ENCODE data around the gene CHCHD2. TPM values are rescaled to one million over a fixed set of nuclear protein-coding genes. Genes with fewer than 3 reads are reported as not detected.
"Not testable (repeated sequence)": the region's sequence is repeated elsewhere in the genome, so short reads cannot be mapped to it uniquely, and the experiment has no call there.

CHCHD2 gene
- total and polyA plus RNA-seq, 2 donors from 2014 or later = 261 to 763 TPM

DNA sequence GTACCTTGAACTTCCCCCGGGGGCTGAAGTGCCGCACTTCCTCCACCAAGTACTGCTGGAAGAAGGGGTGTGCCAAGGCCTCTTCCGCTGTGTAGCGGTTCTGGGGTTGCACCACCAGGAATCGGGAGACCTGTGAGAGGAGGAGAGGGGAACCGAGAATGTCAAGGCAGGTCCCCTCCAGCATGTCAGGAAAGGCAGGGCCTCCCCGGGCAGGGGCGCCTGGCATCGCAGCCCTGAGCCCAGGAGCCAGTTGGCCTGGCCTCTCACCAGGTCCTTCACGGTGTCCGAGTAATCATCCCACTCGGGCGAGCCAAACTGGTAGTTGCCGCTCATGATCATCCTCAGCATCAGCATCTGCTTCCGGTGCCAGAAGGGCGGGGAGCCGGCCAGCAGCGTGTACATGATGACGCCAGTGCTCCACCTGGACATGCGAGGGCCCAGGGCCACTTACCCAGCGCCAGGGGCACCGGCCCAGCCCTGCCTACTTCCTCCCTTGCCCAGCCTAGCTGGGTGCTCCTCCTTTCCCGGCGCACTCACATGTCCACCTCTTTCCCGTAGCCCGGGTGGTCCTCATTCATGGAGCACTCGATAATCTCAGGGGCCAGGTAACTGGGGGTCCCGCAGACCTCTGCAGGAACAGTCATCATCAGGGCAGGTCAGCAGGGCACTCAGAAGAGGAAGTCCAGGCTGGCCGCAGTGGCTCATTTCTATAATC lies 24.5 kb downstream of the CHCHD2 start:
- TF ChIP-seq, protein P1, sequence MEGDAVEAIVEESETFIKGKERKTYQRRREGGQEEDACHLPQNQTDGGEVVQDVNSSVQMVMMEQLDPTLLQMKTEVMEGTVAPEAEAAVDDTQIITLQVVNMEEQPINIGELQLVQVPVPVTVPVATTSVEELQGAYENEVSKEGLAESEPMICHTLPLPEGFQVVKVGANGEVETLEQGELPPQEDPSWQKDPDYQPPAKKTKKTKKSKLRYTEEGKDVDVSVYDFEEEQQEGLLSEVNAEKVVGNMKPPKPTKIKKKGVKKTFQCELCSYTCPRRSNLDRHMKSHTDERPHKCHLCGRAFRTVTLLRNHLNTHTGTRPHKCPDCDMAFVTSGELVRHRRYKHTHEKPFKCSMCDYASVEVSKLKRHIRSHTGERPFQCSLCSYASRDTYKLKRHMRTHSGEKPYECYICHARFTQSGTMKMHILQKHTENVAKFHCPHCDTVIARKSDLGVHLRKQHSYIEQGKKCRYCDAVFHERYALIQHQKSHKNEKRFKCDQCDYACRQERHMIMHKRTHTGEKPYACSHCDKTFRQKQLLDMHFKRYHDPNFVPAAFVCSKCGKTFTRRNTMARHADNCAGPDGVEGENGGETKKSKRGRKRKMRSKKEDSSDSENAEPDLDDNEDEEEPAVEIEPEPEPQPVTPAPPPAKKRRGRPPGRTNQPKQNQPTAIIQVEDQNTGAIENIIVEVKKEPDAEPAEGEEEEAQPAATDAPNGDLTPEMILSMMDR (IDR thresholded peaks at IDR 0.05; ENCODE audit: borderline replicate concordance, extremely low read depth, insufficient read depth) = no peak
- no peak overlapping the region for H3K27ac ChIP-seq (ENCODE audit: low read depth in 2 of 2, low read length in 2 of 2)
- no peak overlapping the region for H3K4me3 ChIP-seq (ENCODE audit: low read length in 3 of 3)
- peaks cover 0 to 3% (median 2%) of the 10 kb centered on the region in 3 donors for H3K36me3 ChIP-seq (ENCODE audit: control insufficient read depth in 2 of 3, insufficient read depth in 3 of 3, low read length in 3 of 3)
- peaks cover 0 to 10% (median 8%) of the 10 kb centered on the region in 3 donors for H3K4me1 ChIP-seq (ENCODE audit: control insufficient read depth in 2 of 3, insufficient read depth in 2 of 3, low read depth in 1 of 3, low read length in 3 of 3)
- no peaks in the 10 kb centered on the region for H3K27me3 ChIP-seq (ENCODE audit: control insufficient read depth, insufficient read depth, low read length)
- intact Hi-C loops (cut with DNase I) = no loop called here
- no peak overlapping the region for H3K9ac ChIP-seq (ENCODE audit: low read length in 3 of 3)
- peak in 1 of 5 donors; percentile 73 for DNase-seq
- FAIRE-seq = no peak
- no peaks in the 10 kb centered on the region for H3K9me3 ChIP-seq (ENCODE audit: control insufficient read depth in 2 of 3, insufficient read depth in 1 of 3, low read length in 3 of 3)

DNA sequence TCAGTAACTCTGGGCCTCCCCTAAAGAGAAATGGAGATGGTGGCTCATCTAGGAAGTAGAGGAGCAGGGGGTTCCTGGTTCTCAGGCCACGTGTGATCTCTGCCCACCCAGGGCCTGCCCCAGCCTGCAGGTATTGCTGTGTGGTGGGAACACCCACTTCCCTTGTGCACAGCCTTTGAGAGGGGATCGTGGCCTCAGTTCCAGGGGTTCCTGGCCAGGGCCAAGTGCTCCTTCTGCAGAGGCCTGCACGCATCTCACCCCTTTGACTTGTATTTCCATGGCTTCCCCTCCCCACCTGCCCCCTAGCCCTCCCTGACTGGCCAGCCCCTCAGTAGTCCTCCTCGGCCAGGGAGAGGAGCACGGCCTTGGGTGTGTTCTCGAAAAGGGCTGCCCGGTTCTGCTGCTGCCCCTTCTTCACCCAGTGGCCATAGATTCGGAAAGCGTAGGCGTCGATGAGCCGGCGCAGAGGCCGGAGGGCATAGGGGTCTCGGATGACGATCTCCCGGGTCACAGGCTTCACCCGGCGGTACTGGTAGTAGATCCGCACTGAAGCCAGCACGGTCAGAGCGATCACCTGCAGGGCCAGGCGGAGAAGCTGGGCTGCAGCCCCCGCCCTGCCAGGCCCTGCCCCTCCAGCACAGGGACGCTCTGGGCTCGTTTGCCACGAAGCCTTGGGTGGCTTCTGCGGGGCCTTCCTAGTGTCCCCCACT lies 25.4 kb downstream of the CHCHD2 start:
- H3K9ac ChIP-seq (ENCODE audit: low read length in 3 of 3); H3K27ac ChIP-seq (ENCODE audit: low read depth in 2 of 2, low read length in 2 of 2); DNase-seq; H3K4me3 ChIP-seq (ENCODE audit: low read length in 3 of 3); H3K4me1 ChIP-seq (ENCODE audit: control insufficient read depth in 2 of 3, insufficient read depth in 2 of 3, low read depth in 1 of 3, low read length in 3 of 3); H3K36me3 ChIP-seq (ENCODE audit: control insufficient read depth in 2 of 3, insufficient read depth in 3 of 3, low read length in 3 of 3); H3K27me3 ChIP-seq (ENCODE audit: control insufficient read depth, insufficient read depth, low read length); FAIRE-seq; intact Hi-C loops (cut with DNase I); H3K9me3 ChIP-seq (ENCODE audit: control insufficient read depth in 2 of 3, insufficient read depth in 1 of 3, low read length in 3 of 3): not testable (repeated sequence)

DNA sequence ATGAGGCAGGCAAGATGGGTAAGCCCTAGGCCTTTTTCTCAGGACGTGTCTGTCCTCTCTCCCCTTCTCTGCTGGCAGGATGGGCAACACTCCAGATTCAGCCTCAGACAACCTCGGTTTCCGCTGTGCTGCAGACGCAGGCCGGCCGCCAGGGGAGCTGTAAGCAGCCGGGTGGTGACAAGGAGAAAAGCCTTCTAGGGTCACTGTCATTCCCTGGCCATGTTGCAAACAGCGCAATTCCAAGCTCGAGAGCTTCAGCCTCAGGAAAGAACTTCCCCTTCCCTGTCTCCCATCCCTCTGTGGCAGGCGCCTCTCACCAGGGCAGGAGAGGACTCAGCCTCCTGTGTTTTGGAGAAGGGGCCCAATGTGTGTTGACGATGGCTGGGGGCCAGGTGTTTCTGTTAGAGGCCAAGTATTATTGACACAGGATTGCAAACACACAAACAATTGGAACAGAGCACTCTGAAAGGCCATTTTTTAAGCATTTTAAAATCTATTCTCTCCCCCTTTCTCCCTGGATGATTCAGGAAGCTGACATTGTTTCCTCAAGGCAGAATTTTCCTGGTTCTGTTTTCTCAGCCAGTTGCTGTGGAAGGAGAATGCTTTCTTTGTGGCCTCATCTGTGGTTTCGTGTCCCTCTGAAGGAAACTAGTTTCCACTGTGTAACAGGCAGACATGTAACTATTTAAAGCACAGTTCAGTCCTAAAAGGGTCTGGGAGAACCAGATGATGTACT lies 26.7 kb downstream of the CHCHD2 start:
- H3K9me3 ChIP-seq (ENCODE audit: control insufficient read depth in 2 of 3, insufficient read depth in 1 of 3, low read length in 3 of 3) = no peaks in the 10 kb centered on the region
- no peak overlapping the region for H3K27ac ChIP-seq (ENCODE audit: low read depth in 2 of 2, low read length in 2 of 2)
- H3K27me3 ChIP-seq (ENCODE audit: control insufficient read depth, insufficient read depth, low read length) = no peaks in the 10 kb centered on the region
- peak overlapping the region in 1 of 3 donors; percentile 12 for H3K9ac ChIP-seq (ENCODE audit: low read length in 3 of 3)
- intact Hi-C loops (cut with DNase I) = no loop called here
- peaks cover 0 to 10% (median 8%) of the 10 kb centered on the region in 3 donors for H3K4me1 ChIP-seq (ENCODE audit: control insufficient read depth in 2 of 3, insufficient read depth in 2 of 3, low read depth in 1 of 3, low read length in 3 of 3)
- FAIRE-seq (no peak), DNase-seq (peak in 2 of 5 donors; percentile 47 to 94)
- H3K36me3 ChIP-seq (ENCODE audit: control insufficient read depth in 2 of 3, insufficient read depth in 3 of 3, low read length in 3 of 3) = peaks cover 0 to 3% (median 2%) of the 10 kb centered on the region in 3 donors
- no peak overlapping the region for H3K4me3 ChIP-seq (ENCODE audit: low read length in 3 of 3)
- TF ChIP-seq, protein P1 (IDR thresholded peaks at IDR 0.05; ENCODE audit: borderline replicate concordance, extremely low read depth, insufficient read depth) = peak; percentile 34

DNA sequence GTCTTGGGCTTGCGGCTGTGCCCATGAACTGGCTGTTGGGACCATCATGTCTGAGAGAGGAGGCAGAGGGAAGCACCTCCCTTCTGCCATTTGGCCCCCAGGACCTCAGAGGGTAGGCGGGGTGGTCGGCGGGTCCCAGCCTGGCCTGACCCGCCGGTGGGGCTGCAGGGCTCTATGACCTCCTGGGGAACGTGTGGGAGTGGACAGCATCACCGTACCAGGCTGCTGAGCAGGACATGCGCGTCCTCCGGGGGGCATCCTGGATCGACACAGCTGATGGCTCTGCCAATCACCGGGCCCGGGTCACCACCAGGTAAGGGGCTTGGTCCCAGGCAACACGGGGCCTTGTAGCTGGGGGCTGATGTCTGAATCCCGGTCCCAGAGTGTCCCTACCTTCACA lies 28.1 kb downstream of the CHCHD2 start:
- H3K9ac ChIP-seq (ENCODE audit: low read length in 3 of 3) = no peak overlapping the region
- no peaks in the 10 kb centered on the region for H3K27me3 ChIP-seq (ENCODE audit: control insufficient read depth, insufficient read depth, low read length)
- H3K27ac ChIP-seq (ENCODE audit: low read depth in 2 of 2, low read length in 2 of 2) = no peak overlapping the region
- TF ChIP-seq, protein P1 (IDR thresholded peaks at IDR 0.05; ENCODE audit: borderline replicate concordance, extremely low read depth, insufficient read depth) = no peak
- DNase-seq = peak in 1 of 5 donors; percentile 67
- H3K4me1 ChIP-seq (ENCODE audit: control insufficient read depth in 2 of 3, insufficient read depth in 2 of 3, low read depth in 1 of 3, low read length in 3 of 3) = peaks cover 0 to 6% (median 4%) of the 10 kb centered on the region in 3 donors
- no peaks in the 10 kb centered on the region for H3K9me3 ChIP-seq (ENCODE audit: control insufficient read depth in 2 of 3, insufficient read depth in 1 of 3, low read length in 3 of 3)
- peaks cover 0 to 3% (median 2%) of the 10 kb centered on the region in 3 donors for H3K36me3 ChIP-seq (ENCODE audit: control insufficient read depth in 2 of 3, insufficient read depth in 3 of 3, low read length in 3 of 3)
- intact Hi-C loops (cut with DNase I) = no loop called here
- FAIRE-seq = no peak
- H3K4me3 ChIP-seq (ENCODE audit: low read length in 3 of 3) = no peak overlapping the region
